BLaER1 (cell line): ENCODE measurements around the gene SDK2.

Experiments used
- H3K27ac ChIP-seq: shearing (Covaris generic); formaldehyde crosslinking; 2 replicates; pipeline ENCODE4 v1.8.1; 2022
- H3K27me3 ChIP-seq: shearing (Covaris generic); formaldehyde crosslinking; 2 replicates; pipeline ENCODE4 v1.8.1; 2022
- H3K36me3 ChIP-seq: shearing (Covaris generic); formaldehyde crosslinking; 2 replicates; pipeline ENCODE4 v1.8.1; 2022
- H3K4me1 ChIP-seq: shearing (Covaris generic); formaldehyde crosslinking; 2 replicates; pipeline ENCODE4 v1.8.1; 2022
- H3K4me2 ChIP-seq: shearing (Covaris generic); formaldehyde crosslinking; 2 replicates; pipeline ENCODE4 v1.8.1; 2022
- H3K4me3 ChIP-seq: shearing (Covaris generic); formaldehyde crosslinking; 2 replicates; pipeline ENCODE4 v1.8.1; 2022
- H3K9ac ChIP-seq: shearing (Covaris generic); formaldehyde crosslinking; 2 replicates; pipeline ENCODE4 v1.8.1; 2022
- H3K9me3 ChIP-seq: shearing (Covaris generic); formaldehyde crosslinking; 2 replicates; pipeline ENCODE4 v1.8.1; 2022
- H4K20me1 ChIP-seq: shearing (Covaris generic); formaldehyde crosslinking; 2 replicates; pipeline ENCODE4 v1.8.1; 2022
- Cebpa-rat ChIP-seq: shearing (Covaris generic); IDR thresholded peaks from 2 replicates; pipeline ENCODE4 v1.8.1; 2022

SDK2 gene

GRCh38 chr17:73286863-73287296, 357.4 kb downstream of the SDK2 start:
- H3K4me2 ChIP-seq = no peak overlapping the region
- H3K27ac ChIP-seq = no peak overlapping the region
- no peaks in the 10 kb centered on the region for H3K27me3 ChIP-seq
- no peak for TF ChIP-seq Cebpa-rat
- no peak overlapping the region for H3K4me3 ChIP-seq
- peaks cover 17% of the 10 kb centered on the region for H3K36me3 ChIP-seq
- H3K4me1 ChIP-seq = peaks cover 67% of the 10 kb centered on the region
- no peaks in the 10 kb centered on the region for H3K9me3 ChIP-seq
- peaks cover 54% of the 10 kb centered on the region for H4K20me1 ChIP-seq
- no peak overlapping the region for H3K9ac ChIP-seq

DNA sequence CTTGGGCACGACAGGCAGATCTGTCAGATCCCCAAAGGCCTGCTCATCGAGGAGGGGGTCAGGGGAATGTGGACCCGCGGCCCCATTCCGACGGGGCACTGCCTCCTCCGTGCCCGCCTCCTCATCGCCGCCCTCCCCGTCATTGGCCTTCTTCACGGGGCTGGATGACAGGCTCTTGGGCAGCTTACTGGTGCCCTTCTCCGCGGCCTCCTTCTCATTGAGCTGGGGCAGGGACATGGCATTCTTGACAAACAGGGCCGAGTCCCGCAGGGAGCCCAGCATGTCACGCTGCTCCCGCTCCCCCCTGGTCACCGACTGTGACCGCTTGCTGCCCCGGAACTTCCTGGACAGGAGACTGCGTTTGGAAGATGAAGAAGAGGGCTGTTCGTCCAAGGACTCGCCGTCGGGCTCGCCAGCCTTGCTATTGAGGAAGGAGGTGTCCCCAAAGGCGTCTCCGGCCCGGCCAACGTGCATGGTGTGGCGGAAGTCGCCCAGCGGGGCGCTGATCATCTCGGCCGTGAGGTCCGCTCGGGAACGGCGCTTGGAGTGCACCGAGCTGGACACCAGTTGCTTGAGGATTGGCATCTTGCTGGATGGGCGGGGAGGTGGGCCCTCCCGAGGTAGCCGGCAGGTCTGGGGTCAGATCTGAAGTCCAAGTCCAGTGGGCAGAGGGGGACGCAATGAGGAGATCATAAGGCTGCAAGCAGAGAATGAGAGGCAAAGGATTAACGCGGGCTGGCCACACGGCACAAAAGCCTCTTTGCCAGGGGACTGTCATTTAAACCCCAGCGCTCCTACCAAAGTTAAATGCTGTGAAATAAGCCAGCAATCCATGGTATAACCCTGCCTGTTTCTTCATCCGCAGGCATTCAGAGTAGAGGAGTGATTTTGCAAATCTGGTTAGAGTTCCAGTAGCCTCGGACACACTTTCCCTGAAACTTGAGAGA, 358.1 kb downstream of the SDK2 start:
- Histone ChIP-seq H3K27me3 (no peaks in the 10 kb centered on the region), H3K9ac (no peak overlapping the region), H3K4me1 (peaks cover 67% of the 10 kb centered on the region), H3K4me2 (no peak overlapping the region), H3K4me3 (no peak overlapping the region), H3K36me3 (peaks cover 17% of the 10 kb centered on the region), H3K27ac (no peak overlapping the region), H3K9me3 (no peaks in the 10 kb centered on the region), H4K20me1 (peaks cover 47% of the 10 kb centered on the region)
- no peak for TF ChIP-seq Cebpa-rat

DNA sequence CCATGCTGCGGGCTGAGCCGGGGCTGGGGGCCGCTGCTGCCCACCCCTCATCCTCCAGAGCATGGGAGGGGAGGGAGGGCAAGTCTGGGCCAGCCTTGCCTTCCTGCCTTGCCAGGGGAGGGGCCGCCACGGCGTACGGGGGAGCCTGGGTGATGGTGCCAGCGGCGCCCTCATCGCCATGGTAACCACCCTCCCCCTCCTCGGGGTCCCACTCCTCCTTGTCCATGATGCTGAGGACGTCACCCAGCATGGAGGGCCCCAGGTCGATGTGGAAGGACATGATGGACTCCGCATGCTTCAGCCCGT, 358.7 kb downstream of the SDK2 start:
- no peak for TF ChIP-seq Cebpa-rat
- peaks cover 62% of the 10 kb centered on the region for H3K4me1 ChIP-seq

GRCh38 chr17:73284906-73285602, 359.2 kb downstream of the SDK2 start:
- Histone ChIP-seq H3K4me1 (peaks cover 57% of the 10 kb centered on the region), H3K36me3 (peaks cover 17% of the 10 kb centered on the region), H3K4me3 (no peak overlapping the region), H3K9me3 (no peaks in the 10 kb centered on the region), H3K9ac (no peak overlapping the region), H3K27me3 (no peaks in the 10 kb centered on the region), H3K27ac (peak overlapping the region; percentile 41; the same call in 1 of the 2 replicates), H4K20me1 (peaks cover 36% of the 10 kb centered on the region), H3K4me2 (peak overlapping the region; percentile 89)
- TF ChIP-seq Cebpa-rat = no peak

More for the DNA sequence above, 358.7 kb downstream of the SDK2 start:
- H3K27ac ChIP-seq = no peak overlapping the region
- peaks cover 17% of the 10 kb centered on the region for H3K36me3 ChIP-seq
- no peak overlapping the region for H3K9ac ChIP-seq
- H3K9me3 ChIP-seq = no peaks in the 10 kb centered on the region
- H3K27me3 ChIP-seq = no peaks in the 10 kb centered on the region
- no peak overlapping the region for H3K4me3 ChIP-seq
- H4K20me1 ChIP-seq = peaks cover 41% of the 10 kb centered on the region
- H3K4me2 ChIP-seq = no peak overlapping the region
